Measurements from ENCODE around the gene MARK3.

- no peak for TF ChIP-seq EP300 (IDR thresholded peaks at IDR 0.05; ENCODE audit: low read depth)
- TF ChIP-seq POLR2A (IDR thresholded peaks at IDR 0.05) = no peak
- TF ChIP-seq, protein P1, sequence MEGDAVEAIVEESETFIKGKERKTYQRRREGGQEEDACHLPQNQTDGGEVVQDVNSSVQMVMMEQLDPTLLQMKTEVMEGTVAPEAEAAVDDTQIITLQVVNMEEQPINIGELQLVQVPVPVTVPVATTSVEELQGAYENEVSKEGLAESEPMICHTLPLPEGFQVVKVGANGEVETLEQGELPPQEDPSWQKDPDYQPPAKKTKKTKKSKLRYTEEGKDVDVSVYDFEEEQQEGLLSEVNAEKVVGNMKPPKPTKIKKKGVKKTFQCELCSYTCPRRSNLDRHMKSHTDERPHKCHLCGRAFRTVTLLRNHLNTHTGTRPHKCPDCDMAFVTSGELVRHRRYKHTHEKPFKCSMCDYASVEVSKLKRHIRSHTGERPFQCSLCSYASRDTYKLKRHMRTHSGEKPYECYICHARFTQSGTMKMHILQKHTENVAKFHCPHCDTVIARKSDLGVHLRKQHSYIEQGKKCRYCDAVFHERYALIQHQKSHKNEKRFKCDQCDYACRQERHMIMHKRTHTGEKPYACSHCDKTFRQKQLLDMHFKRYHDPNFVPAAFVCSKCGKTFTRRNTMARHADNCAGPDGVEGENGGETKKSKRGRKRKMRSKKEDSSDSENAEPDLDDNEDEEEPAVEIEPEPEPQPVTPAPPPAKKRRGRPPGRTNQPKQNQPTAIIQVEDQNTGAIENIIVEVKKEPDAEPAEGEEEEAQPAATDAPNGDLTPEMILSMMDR (IDR thresholded peaks at IDR 0.05) = no peak
These were observed 77.9 kb downstream of the MARK3 start for GRCh38 chr14:103463149-103463548.
